ENCODE results near the gene ATAD1.
"Not testable (repeated sequence)": the region's sequence is repeated elsewhere in the genome, so short reads cannot be mapped to it uniquely, and the experiment has no call there.

The ATAD1 gene

DNA sequence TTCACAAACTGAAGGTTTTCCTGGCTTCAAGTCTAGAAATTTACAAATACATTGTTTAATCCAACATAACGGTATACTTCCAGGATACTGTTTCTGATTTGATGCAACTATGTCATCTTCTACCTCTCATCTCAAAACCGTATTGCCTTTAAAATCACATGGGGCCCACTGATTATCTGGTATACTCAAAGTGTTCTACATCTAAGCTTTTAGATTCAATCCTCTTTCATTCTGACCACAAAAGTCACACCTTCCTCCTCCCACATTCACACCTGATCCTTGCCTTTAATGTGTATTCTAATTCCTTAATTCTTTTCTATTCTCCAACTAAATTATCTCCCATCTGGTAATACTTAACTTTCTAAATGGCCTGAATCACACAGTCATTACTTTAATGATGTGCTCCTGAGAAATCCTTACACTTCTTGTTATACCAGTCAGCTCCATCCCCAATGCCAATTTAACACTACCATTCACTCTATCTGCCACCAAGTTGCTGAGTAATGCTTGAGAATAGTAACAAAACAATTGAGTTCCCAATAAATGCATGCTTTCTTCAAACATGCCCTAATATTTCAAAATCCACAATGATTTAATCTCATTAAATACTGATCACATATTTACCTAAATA, 13.0 kb downstream of the ATAD1 start:
- Histone ChIP-seq H3K36me3 (ENCODE audit: insufficient read depth, low read length) (peaks cover 58% of the 10 kb centered on the region), H2AFZ (ENCODE audit: low read depth, low read length) (no peak overlapping the region), H3K27me3 (ENCODE audit: insufficient read depth, low read length) (no peaks in the 10 kb centered on the region), H3K4me3 (ENCODE audit: low read length) (no peak overlapping the region), H3K4me1 (ENCODE audit: insufficient read depth, low read length) (no peaks in the 10 kb centered on the region), H3K9me3 (ENCODE audit: low read length) (peaks cover 30% of the 10 kb centered on the region)

DNA sequence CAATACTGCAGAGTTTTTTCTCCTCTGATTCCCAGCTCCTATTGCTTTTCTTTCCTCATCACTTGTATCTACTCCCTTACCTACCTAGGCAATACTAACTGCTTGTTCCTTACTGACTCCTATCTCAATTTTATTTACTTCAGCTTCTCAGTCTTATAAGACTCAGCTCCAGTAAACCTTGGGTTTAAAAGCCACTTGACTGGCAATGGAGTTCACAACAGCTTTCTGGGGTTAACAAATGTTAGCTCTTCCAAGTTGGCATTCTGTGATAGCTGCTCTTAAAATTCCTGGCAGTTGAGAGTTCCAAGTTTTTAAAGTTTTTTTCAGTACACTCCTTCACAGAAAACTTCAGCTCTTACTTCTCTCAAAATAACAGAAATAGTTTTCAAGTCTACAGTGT, 14.2 kb downstream of the ATAD1 start:
- no peaks in the 10 kb centered on the region for H3K27me3 ChIP-seq (ENCODE audit: insufficient read depth, low read length)
- H3K36me3 ChIP-seq (ENCODE audit: insufficient read depth, low read length), result peaks cover 53% of the 10 kb centered on the region
- H3K9me3 ChIP-seq (ENCODE audit: low read length), result peaks cover 32% of the 10 kb centered on the region
- H2AFZ ChIP-seq (ENCODE audit: low read depth, low read length), result no peak overlapping the region
- H3K4me3 ChIP-seq (ENCODE audit: low read length), result no peak overlapping the region
- no peaks in the 10 kb centered on the region for H3K4me1 ChIP-seq (ENCODE audit: insufficient read depth, low read length)

DNA sequence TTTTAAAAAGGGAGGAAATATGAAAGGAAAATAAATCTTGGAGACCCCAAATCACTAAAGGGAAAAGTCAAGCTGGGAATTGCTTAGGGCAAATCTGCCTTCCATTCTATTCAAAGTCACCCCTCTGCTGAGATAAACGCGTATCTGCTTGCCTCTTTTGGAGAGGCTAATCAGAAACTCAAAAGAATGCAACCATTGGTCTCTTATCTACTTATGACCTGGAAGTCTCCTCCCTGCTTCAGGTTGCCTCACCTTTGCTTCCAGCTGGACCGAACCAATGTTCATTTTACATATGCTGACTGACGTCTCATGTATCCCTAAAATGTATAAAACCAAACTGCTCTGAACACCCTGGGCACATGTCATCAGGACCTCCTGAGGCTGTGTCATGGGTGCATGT, 14.7 kb downstream of the ATAD1 start:
- H3K4me1 ChIP-seq (ENCODE audit: insufficient read depth, low read length), result no peaks in the 10 kb centered on the region
- no peak overlapping the region for H3K4me3 ChIP-seq (ENCODE audit: low read length)
- H3K27me3 ChIP-seq (ENCODE audit: insufficient read depth, low read length), result no peaks in the 10 kb centered on the region
- H3K9me3 ChIP-seq (ENCODE audit: low read length), result peaks cover 32% of the 10 kb centered on the region
- H2AFZ ChIP-seq (ENCODE audit: low read depth, low read length), result no peak overlapping the region
- peaks cover 52% of the 10 kb centered on the region for H3K36me3 ChIP-seq (ENCODE audit: insufficient read depth, low read length)

DNA sequence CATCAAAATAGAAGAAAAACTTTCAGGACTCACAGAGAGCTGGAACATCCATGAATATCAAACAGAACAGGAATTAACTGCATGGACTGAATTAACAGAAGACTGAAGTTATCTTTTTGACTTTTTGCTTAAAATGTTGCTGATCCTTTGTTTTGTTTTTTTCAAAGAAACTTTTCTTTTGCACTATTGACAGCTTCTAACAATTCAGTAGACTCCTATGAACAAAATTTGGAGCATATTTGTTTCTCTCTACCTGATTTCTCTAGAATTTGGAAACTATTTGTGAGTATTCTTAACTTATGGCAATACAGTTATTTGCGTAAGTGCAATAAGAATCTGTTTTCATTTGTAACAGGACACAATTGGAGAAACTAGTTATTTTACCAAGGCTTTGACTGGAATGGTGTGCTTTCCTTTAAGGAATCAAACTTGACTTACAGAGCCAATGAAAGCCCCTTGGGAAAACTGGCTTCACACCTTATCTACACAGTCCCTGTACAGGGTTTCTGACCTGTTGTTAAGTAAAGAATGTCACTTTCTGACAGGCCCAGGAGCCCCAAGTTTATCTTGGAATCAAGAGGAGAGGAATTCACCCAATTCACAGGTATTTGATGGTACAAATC, 16.1 kb downstream of the ATAD1 start:
- peaks cover 37% of the 10 kb centered on the region for H3K9me3 ChIP-seq (ENCODE audit: low read length)
- H3K27me3 ChIP-seq (ENCODE audit: insufficient read depth, low read length); H2AFZ ChIP-seq (ENCODE audit: low read depth, low read length); H3K4me1 ChIP-seq (ENCODE audit: insufficient read depth, low read length); H3K4me3 ChIP-seq (ENCODE audit: low read length): not testable (repeated sequence)
- peaks cover 52% of the 10 kb centered on the region for H3K36me3 ChIP-seq (ENCODE audit: insufficient read depth, low read length)

DNA sequence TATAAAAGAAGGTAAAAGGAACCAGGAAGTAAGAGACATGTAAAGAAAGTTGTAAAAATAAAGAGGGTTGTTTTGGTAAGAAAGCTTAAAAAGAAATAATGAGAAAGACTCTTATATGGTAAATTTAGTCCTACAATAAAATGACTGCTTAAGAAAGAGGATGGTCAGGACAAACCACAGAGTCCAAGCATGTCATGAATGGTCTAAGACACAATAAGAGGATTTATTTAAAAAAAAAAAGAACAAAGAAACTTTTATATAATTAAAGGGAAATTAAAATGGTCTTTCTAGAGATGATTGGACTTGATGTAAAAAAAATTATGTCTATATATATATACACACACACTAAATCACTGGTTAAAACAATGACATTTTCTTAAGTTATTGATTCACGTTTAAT, 18.2 kb downstream of the ATAD1 start:
- H2AFZ ChIP-seq (ENCODE audit: low read depth, low read length), result no peak overlapping the region
- no peak overlapping the region for H3K4me3 ChIP-seq (ENCODE audit: low read length)
- peaks cover 54% of the 10 kb centered on the region for H3K36me3 ChIP-seq (ENCODE audit: insufficient read depth, low read length)
- H3K4me1 ChIP-seq (ENCODE audit: insufficient read depth, low read length), result no peaks in the 10 kb centered on the region
- peaks cover 31% of the 10 kb centered on the region for H3K9me3 ChIP-seq (ENCODE audit: low read length)
- no peaks in the 10 kb centered on the region for H3K27me3 ChIP-seq (ENCODE audit: insufficient read depth, low read length)

DNA sequence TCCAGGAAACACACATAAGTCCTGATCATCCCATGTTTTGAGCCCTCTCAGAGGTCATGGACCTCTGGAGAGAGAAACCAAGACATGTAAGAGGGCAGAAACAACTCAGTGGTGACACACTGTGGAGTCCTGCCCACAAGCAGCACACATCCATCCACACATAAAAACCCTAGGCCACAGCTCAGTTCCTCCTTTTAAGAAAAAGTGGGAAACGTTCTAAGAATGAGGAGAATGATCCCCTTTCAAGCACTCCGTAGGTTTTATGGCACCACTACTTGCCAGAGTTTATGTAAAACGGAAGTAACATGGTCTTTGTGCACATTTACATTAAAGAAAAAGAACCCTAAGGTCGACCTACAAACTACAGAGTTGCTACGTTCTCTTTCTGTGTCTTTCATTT, 19.9 kb downstream of the ATAD1 start:
- Histone ChIP-seq H3K27me3 (ENCODE audit: insufficient read depth, low read length) (no peaks in the 10 kb centered on the region), H3K4me1 (ENCODE audit: insufficient read depth, low read length) (no peaks in the 10 kb centered on the region), H3K4me3 (ENCODE audit: low read length) (no peak overlapping the region), H3K9me3 (ENCODE audit: low read length) (peaks cover 25% of the 10 kb centered on the region), H3K36me3 (ENCODE audit: insufficient read depth, low read length) (peaks cover 52% of the 10 kb centered on the region), H2AFZ (ENCODE audit: low read depth, low read length) (no peak overlapping the region)

DNA sequence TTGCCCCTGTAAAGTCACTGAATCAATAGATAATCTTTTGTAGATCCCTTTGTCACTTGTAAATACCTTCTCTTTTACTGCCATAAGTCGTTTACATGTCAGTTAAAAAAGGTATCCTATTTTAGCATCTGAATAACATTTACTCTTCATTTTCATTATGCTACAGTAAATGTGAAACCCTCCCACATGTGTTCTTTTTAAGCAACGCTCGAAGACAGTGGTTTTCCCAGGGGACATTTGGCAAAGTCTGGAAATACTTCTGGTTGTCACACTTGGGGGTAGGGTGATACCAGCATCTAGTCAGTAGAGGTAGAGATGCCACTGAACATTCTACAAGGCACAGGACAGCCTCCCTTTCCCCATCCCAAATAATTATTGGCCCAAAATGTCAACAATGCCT, 23.7 kb downstream of the ATAD1 start:
- peaks cover 10% of the 10 kb centered on the region for H3K9me3 ChIP-seq (ENCODE audit: low read length)
- no peak overlapping the region for H2AFZ ChIP-seq (ENCODE audit: low read depth, low read length)
- no peak overlapping the region for H3K4me3 ChIP-seq (ENCODE audit: low read length)
- no peaks in the 10 kb centered on the region for H3K4me1 ChIP-seq (ENCODE audit: insufficient read depth, low read length)
- H3K36me3 ChIP-seq (ENCODE audit: insufficient read depth, low read length), result peaks cover 67% of the 10 kb centered on the region
- H3K27me3 ChIP-seq (ENCODE audit: insufficient read depth, low read length), result no peaks in the 10 kb centered on the region

DNA sequence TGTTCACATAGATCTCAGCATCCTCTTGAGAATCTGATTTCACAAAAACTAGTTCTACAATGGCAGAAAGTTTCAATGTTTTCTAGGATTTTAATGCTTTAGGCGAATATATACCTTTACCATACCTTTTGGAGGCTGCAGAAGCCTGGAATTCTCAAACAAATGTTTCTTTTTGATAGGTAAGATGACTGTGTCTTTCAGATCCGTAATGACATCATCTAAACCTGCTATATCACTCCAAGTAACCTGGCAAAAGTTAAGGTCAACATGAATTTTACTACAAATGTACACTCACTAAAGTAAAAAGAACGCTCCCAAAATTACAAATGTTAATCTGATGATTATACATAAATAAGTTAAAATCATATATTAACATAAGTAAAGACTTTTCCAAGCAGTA, 27.8 kb downstream of the ATAD1 start:
- H2AFZ ChIP-seq (ENCODE audit: low read depth, low read length), result no peak overlapping the region
- no peak overlapping the region for H3K4me3 ChIP-seq (ENCODE audit: low read length)
- H3K4me1 ChIP-seq (ENCODE audit: insufficient read depth, low read length), result no peaks in the 10 kb centered on the region
- H3K9me3 ChIP-seq (ENCODE audit: low read length), result no peaks in the 10 kb centered on the region
- H3K27me3 ChIP-seq (ENCODE audit: insufficient read depth, low read length), result no peaks in the 10 kb centered on the region
- H3K36me3 ChIP-seq (ENCODE audit: insufficient read depth, low read length), result peaks cover 56% of the 10 kb centered on the region

DNA sequence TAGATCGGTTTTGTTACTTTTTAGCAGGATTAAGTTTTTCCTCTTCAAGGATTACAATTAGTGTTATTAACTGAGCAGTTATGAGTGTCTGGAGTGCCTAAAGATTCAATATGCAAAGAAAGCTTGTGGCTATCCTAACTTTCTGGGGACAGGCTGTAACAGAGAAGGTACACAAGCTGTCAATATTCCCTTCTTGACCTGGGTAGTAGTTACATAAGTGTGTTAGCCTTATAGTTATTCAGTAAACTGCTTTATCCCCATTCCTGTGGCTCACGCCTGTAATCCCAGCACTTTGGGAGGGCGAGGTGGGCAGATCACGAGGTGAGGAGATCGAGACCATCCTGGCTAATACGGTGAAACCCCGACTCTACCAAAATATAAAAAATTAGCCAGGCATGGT, 31.6 kb downstream of the ATAD1 start:
- Histone ChIP-seq H3K27me3 (ENCODE audit: insufficient read depth, low read length) (no peaks in the 10 kb centered on the region), H3K36me3 (ENCODE audit: insufficient read depth, low read length) (peaks cover 59% of the 10 kb centered on the region), H3K9me3 (ENCODE audit: low read length) (peaks cover 2% of the 10 kb centered on the region), H3K4me1 (ENCODE audit: insufficient read depth, low read length) (no peaks in the 10 kb centered on the region), H3K4me3 (ENCODE audit: low read length) (no peak overlapping the region), H2AFZ (ENCODE audit: low read depth, low read length) (no peak overlapping the region)

DNA sequence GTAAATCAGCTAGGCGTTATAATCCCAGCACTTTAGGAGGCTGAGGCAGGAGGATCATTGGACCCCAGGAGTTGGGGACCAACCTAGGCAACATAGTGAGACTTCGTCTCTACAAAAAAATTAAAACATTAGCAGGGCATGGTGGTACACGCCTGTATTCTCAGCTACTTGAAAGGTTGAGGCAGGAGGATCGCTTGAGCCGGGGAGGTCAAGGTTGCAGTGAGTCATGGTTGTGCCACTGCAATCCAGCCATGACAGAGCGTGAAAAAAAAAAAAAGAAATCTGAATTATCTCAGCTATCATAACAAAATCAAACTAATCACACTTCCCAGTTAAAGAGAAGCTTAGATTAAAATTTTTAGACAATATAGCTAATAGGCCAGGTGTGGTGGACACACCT, 35.3 kb downstream of the ATAD1 start:
- Histone ChIP-seq H3K27me3 (ENCODE audit: insufficient read depth, low read length) (no peaks in the 10 kb centered on the region), H3K4me3 (ENCODE audit: low read length) (no peak overlapping the region), H3K36me3 (ENCODE audit: insufficient read depth, low read length) (peaks cover 59% of the 10 kb centered on the region), H2AFZ (ENCODE audit: low read depth, low read length) (no peak overlapping the region), H3K4me1 (ENCODE audit: insufficient read depth, low read length) (no peaks in the 10 kb centered on the region), H3K9me3 (ENCODE audit: low read length) (peaks cover 10% of the 10 kb centered on the region)

DNA sequence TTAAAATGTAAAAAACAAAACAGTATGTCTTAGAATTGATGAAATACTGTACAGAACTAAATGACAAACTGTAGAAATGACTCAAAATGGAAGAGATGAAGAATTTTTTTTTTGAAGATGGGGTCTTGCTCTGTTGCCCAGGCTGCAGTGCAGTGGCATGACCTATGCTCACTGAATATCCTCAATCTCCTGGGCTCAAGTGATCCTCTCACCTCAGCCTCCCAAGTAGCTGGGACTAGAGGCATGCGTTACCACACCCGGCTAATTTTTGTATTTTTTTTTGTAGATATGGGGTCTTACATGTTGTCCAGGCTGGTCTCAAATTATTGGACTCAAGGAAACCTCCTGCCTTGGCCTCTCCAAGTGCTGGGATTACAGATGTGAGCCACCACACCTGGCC, 36.5 kb downstream of the ATAD1 start:
- no peaks in the 10 kb centered on the region for H3K27me3 ChIP-seq (ENCODE audit: insufficient read depth, low read length)
- no peaks in the 10 kb centered on the region for H3K4me1 ChIP-seq (ENCODE audit: insufficient read depth, low read length)
- H3K36me3 ChIP-seq (ENCODE audit: insufficient read depth, low read length), result peaks cover 64% of the 10 kb centered on the region
- no peak overlapping the region for H3K4me3 ChIP-seq (ENCODE audit: low read length)
- H2AFZ ChIP-seq (ENCODE audit: low read depth, low read length), result no peak overlapping the region
- peaks cover 10% of the 10 kb centered on the region for H3K9me3 ChIP-seq (ENCODE audit: low read length)

DNA sequence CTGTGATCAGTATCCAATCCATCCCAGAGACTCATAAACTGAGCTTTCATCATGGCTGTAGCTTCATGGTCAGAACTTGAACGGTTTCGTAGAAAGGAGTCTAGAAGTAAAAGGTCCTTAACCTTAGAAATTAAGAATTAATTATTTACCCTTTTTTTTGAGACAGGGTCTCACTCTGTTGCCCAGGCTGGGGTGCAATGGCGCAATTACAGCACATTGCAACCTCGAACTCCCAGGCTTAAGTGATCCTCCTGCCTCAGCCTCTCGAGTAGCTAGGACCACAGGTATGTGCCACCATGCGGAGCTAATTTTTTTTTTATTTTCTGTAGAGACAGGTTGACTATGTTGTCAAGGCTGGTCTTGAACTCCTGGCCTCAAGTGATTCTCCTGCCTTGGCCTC, 41.7 kb downstream of the ATAD1 start:
- Histone ChIP-seq H3K4me1 (ENCODE audit: insufficient read depth, low read length) (no peaks in the 10 kb centered on the region), H2AFZ (ENCODE audit: low read depth, low read length) (no peak overlapping the region), H3K27me3 (ENCODE audit: insufficient read depth, low read length) (no peaks in the 10 kb centered on the region), H3K9me3 (ENCODE audit: low read length) (peaks cover 8% of the 10 kb centered on the region), H3K36me3 (ENCODE audit: insufficient read depth, low read length) (peaks cover 53% of the 10 kb centered on the region), H3K4me3 (ENCODE audit: low read length) (no peak overlapping the region)

DNA sequence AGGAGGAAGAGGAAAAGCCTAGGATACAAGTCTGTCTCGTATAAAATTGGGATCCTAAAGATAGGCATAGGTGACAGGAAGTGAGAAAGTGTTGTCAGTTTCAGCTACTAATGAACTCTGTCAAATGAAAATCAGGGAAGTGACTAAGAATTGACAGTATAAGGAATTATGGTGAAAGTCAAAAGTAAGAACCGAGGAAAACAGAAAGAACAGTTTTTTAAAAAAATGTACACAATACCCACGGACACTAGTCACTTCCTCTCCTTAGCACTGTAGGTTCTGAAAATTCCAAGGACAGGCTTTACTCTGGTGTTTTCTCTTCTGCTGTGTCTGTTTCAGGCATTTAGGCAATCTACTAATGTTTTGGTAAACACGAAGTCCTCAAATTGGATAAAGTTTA, 42.3 kb downstream of the ATAD1 start:
- H3K27me3 ChIP-seq (ENCODE audit: insufficient read depth, low read length), result no peaks in the 10 kb centered on the region
- H3K36me3 ChIP-seq (ENCODE audit: insufficient read depth, low read length), result peaks cover 53% of the 10 kb centered on the region
- no peak overlapping the region for H2AFZ ChIP-seq (ENCODE audit: low read depth, low read length)
- H3K4me1 ChIP-seq (ENCODE audit: insufficient read depth, low read length), result no peaks in the 10 kb centered on the region
- peaks cover 8% of the 10 kb centered on the region for H3K9me3 ChIP-seq (ENCODE audit: low read length)
- no peak overlapping the region for H3K4me3 ChIP-seq (ENCODE audit: low read length)

Measured in neuron (in vitro differentiated cells).